SK-N-DZ (cell line): ENCODE measurements around the gene SYNGR2.
"Not testable (repeated sequence)": the region's sequence is repeated elsewhere in the genome, so short reads cannot be mapped to it uniquely, and the experiment has no call there.

Experiments used
- DNase-seq: peaks from one replicate; pipeline ENCODE4 v3.0.0-alpha.2; 2015; ENCODE audit warnings: low spot score

SYNGR2 gene

GRCh38 chr17:78129351-78130089 lies 38.9 kb upstream of the SYNGR2 start:
- DNase-seq, result no peak

- DNase-seq, result no peak
Observed at GRCh38 chr17:78130090-78130436, 38.3 kb upstream of the SYNGR2 start.

GRCh38 chr17:78130437-78131101 lies 37.8 kb upstream of the SYNGR2 start, which contains the start of gene TMC8:
Gene TMC8 (plus strand): TSS chr17:78130771. CDS start chr17:78131589, 818 bp downstream.
- no peak for DNase-seq

- no peak for DNase-seq
Observed at GRCh38 chr17:78131172-78132083, 37.0 kb upstream of the SYNGR2 start.

- no peak for DNase-seq
Observed at GRCh38 chr17:78132084-78132676, 36.2 kb upstream of the SYNGR2 start.

GRCh38 chr17:78132767-78133178 lies 35.6 kb upstream of the SYNGR2 start:
- DNase-seq, result no peak

- DNase-seq, result no peak
Observed at GRCh38 chr17:78133179-78133951, 35.0 kb upstream of the SYNGR2 start.

GRCh38 chr17:78133971-78134898 lies 34.1 kb upstream of the SYNGR2 start:
- peak; percentile 62 for DNase-seq

GRCh38 chr17:78134899-78135385 lies 33.4 kb upstream of the SYNGR2 start:
- no peak for DNase-seq

GRCh38 chr17:78135858-78136500 lies 32.4 kb upstream of the SYNGR2 start:
- no peak for DNase-seq

GRCh38 chr17:78137392-78138203 lies 30.8 kb upstream of the SYNGR2 start:
- DNase-seq, result no peak

- DNase-seq, result no peak
Observed at GRCh38 chr17:78138204-78139060, 29.9 kb upstream of the SYNGR2 start.

- DNase-seq, result not testable (repeated sequence)
Observed at GRCh38 chr17:78139861-78140168, 28.6 kb upstream of the SYNGR2 start.

- peak; percentile 83 for DNase-seq
Observed at GRCh38 chr17:78140169-78141051, 28.0 kb upstream of the SYNGR2 start.

GRCh38 chr17:78141437-78142118 lies 26.8 kb upstream of the SYNGR2 start:
- no peak for DNase-seq
